Uterus (tissue), 2 donors: ENCODE measurements around the gene PCDH1.

Experiments used
- POLR2A ChIP-seq, 2 donors: fragments of 450-650 bp; IDR thresholded peaks; one replicate each; pipeline ENCODE4 v1.6.1; 2016; ENCODE audit warnings: antibody characterized with exemption in 2 of 2, mild to moderate bottlenecking in 1 of 2, moderate library complexity in 1 of 2
- TF ChIP-seq, protein P1 (sequence below), 4 experiments: fragments of 200-600 bp in 2 of 4; fragments of 450-650 bp in 2 of 4; sonication (generic) in 2 of 4; IDR thresholded peaks; one replicate each; pipeline ENCODE4 v1.5.1; 2016 to 2019; ENCODE audit warnings: antibody characterized with exemption in 4 of 4, mild to moderate bottlenecking in 2 of 4, moderate library complexity in 1 of 4

GRCh38 chr5:141863569-141864178, 14.5 kb downstream of the PCDH1 start:
- no peak for TF ChIP-seq POLR2A (IDR thresholded peaks at IDR 0.05)
- TF ChIP-seq, protein P1, sequence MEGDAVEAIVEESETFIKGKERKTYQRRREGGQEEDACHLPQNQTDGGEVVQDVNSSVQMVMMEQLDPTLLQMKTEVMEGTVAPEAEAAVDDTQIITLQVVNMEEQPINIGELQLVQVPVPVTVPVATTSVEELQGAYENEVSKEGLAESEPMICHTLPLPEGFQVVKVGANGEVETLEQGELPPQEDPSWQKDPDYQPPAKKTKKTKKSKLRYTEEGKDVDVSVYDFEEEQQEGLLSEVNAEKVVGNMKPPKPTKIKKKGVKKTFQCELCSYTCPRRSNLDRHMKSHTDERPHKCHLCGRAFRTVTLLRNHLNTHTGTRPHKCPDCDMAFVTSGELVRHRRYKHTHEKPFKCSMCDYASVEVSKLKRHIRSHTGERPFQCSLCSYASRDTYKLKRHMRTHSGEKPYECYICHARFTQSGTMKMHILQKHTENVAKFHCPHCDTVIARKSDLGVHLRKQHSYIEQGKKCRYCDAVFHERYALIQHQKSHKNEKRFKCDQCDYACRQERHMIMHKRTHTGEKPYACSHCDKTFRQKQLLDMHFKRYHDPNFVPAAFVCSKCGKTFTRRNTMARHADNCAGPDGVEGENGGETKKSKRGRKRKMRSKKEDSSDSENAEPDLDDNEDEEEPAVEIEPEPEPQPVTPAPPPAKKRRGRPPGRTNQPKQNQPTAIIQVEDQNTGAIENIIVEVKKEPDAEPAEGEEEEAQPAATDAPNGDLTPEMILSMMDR (IDR thresholded peaks at IDR 0.05), result no peak
